Measurements from ENCODE around the gene GAB2.

Gene GAB2

DNA sequence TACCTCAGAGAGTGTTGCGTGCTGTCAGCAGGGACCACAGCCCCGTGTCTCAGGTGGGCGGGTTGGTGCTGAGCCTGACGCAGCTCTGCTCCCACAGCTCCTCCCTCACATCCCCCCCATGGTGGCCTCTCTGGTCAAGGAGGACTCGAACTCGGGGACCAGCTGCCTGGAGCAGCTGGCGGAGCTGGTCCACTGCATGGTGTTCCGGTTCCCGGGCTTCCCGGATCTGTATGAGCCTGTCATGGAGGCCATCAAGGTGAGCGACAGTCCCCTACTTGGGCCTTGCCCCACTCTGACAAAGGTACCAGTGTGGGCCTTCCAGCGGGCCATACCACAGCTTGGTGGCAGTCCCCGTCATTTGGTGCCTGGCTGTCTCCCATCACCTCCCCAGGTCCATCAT, 217.1 kb downstream of the GAB2 start:
- TF ChIP-seq, protein P1, sequence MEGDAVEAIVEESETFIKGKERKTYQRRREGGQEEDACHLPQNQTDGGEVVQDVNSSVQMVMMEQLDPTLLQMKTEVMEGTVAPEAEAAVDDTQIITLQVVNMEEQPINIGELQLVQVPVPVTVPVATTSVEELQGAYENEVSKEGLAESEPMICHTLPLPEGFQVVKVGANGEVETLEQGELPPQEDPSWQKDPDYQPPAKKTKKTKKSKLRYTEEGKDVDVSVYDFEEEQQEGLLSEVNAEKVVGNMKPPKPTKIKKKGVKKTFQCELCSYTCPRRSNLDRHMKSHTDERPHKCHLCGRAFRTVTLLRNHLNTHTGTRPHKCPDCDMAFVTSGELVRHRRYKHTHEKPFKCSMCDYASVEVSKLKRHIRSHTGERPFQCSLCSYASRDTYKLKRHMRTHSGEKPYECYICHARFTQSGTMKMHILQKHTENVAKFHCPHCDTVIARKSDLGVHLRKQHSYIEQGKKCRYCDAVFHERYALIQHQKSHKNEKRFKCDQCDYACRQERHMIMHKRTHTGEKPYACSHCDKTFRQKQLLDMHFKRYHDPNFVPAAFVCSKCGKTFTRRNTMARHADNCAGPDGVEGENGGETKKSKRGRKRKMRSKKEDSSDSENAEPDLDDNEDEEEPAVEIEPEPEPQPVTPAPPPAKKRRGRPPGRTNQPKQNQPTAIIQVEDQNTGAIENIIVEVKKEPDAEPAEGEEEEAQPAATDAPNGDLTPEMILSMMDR (conservative IDR thresholded peaks at IDR 0.05; ENCODE audit: control insufficient read depth, insufficient read depth, low read depth, low read length), result no peak
- H3K4me3 ChIP-seq (ENCODE audit: control insufficient read depth, low read depth, low read length), result no peak overlapping the region
- no peak for DNase-seq (ENCODE audit: low read depth)

- TF ChIP-seq, protein P1 (conservative IDR thresholded peaks at IDR 0.05; ENCODE audit: control insufficient read depth, insufficient read depth, low read depth, low read length), result no peak
- no peak overlapping the region for H3K4me3 ChIP-seq (ENCODE audit: control insufficient read depth, low read depth, low read length)
- DNase-seq (ENCODE audit: low read depth), result no peak
Measured at GRCh38 chr11:78200061-78200460, 217.6 kb downstream of the GAB2 start.

DNA sequence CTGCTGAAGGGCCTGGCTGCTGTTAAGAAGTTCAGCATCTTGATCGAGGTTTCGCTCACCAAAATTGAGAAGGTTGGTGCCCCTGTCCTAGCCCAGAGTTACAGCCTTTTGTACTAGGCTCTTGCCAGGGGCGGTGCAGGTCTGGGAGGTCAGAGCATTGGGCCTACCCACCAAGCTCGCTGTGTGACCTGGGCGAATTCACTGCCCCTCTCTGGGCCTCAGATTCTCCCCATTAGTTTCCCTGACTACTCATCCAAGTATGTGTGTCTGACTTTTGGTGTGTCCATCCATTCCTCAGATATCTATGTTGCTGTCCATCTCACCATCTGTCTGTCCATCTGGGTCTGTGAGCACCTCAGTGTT, 218.0 kb downstream of the GAB2 start:
- TF ChIP-seq, protein P1 (conservative IDR thresholded peaks at IDR 0.05; ENCODE audit: control insufficient read depth, insufficient read depth, low read depth, low read length), result no peak
- DNase-seq (ENCODE audit: low read depth), result no peak
- H3K4me3 ChIP-seq (ENCODE audit: control insufficient read depth, low read depth, low read length), result no peak overlapping the region

DNA sequence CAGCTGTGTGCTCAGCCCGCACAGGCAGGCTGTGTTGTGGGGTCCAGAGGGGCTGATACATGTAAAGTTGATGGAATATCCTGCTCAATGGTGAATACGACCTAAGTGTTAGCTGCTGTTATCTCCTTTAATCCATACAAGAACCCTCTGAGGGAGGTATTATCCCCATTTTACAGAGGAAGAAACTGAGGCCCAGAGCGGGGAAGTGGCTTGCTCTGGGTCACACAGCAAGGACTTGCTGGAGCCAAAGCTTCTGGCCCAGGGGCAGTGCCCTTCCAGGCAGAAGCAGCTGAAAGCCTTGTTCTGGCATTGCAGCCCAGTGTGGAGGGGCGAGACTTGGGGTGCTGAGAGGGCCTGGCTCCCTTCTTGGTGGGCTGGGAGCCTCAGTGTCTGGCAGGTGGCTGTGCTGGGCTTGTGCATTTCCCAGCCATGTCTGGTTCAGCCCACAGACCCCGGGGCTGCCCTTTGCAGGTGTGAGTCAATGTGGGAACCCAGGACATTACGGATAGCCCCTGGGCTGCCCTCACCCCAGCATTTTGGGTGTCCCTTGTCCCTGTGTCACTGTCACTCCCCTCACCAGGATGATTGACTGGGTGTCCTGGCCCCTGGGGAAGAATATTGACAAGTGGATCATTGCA, 218.5 kb downstream of the GAB2 start:
- TF ChIP-seq, protein P1 (conservative IDR thresholded peaks at IDR 0.05; ENCODE audit: control insufficient read depth, insufficient read depth, low read depth, low read length), result no peak
- DNase-seq (ENCODE audit: low read depth), result no peak
- H3K4me3 ChIP-seq (ENCODE audit: control insufficient read depth, low read depth, low read length), result no peak overlapping the region

DNA sequence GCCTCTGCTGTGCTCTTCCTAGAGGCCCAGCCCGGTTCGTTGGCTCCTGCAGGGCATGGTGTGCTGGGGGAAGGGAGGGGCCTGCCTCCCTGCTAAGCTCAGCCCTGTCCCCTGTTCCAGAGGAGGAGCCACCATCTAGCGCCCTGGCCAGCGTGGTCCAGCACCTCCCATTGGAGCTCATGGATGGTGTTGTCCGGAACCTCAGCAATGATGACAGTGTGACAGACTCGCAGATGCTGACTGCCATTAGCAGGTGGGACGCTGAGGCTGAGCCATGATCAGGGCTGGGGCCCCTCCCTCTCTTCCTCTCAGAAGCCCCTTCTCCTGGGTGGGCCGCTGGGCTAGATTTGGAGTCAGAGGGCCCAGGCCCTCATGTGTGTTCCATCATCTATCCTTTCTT, 219.8 kb downstream of the GAB2 start:
- no peak overlapping the region for H3K4me3 ChIP-seq (ENCODE audit: control insufficient read depth, low read depth, low read length)
- TF ChIP-seq, protein P1 (conservative IDR thresholded peaks at IDR 0.05; ENCODE audit: control insufficient read depth, insufficient read depth, low read depth, low read length), result no peak
- DNase-seq (ENCODE audit: low read depth), result no peak

- no peak for DNase-seq (ENCODE audit: low read depth)
- no peak overlapping the region for H3K4me3 ChIP-seq (ENCODE audit: control insufficient read depth, low read depth, low read length)
- TF ChIP-seq, protein P1 (conservative IDR thresholded peaks at IDR 0.05; ENCODE audit: control insufficient read depth, insufficient read depth, low read depth, low read length), result no peak
Measured at GRCh38 chr11:78196661-78197091, 220.9 kb downstream of the GAB2 start.
